GM18517 (cell line): ENCODE results near the gene SLC44A1.

Experiments
- ATAC-seq: cut with Tn5 transposase; IDR thresholded peaks from one replicate; pipeline ENCODE4 v1.9.1; 2021; ENCODE audit warnings: mild to moderate bottlenecking, moderate library complexity; ENCODE audit not compliant: unreplicated experiment

The SLC44A1 gene

DNA sequence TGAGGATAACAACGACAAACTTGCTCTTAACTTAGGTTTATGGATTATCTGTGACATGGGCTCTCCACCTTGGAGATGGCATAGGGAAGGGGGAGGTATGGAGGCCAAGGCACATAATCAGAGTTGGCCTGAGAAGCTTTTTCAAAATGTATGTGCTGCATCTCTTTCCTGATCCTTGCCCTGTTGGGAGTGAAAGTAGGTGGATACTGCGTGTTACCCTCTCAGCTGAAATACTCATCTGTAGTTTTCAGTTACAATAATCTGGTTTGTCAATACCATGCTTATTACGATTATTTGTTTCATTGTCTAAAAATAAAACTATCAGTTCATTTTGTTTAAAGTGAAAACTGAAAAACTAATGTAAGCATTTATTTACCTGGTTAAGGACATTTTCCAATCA, 86.7 kb downstream of the SLC44A1 start:
- ATAC-seq: peak; percentile 35

DNA sequence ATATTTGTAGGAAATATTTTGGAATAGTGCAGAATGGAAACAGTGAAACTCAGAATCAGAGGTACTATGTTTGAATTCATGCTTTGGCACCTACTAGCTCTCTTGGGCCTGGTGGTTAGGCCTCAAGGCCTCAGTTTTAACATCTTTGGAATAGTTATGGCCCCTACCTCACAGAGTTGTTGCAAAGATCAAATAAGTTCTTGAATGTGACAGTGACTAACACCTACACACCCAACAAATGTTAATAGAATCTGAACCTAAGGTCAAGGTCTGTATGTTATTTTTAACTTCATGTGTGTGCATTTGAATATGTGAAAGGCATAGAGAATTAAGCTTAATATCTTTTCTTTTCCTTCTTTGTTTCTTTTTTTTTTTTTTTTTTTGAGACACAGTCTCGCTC, 87.3 kb downstream of the SLC44A1 start:
- no peak for ATAC-seq

DNA sequence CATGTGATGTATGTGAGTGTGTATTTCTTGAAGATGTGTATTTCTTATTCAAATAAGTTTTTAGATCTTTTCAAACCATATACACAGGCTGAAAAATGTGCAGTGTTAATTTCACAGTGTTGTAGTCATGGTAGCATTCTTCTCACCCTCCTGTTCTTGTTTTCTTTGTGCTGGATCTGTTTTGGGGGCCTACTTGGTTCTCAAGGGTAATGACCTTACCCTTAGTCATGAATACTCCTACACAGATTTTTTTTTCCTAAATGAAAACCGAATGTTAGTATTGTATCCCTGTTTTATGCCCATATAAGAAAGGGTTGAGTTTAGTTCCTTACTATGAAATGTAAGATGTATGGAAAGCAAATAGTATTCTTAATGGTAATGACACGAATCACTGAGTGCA, 88.0 kb downstream of the SLC44A1 start:
- ATAC-seq: no peak

DNA sequence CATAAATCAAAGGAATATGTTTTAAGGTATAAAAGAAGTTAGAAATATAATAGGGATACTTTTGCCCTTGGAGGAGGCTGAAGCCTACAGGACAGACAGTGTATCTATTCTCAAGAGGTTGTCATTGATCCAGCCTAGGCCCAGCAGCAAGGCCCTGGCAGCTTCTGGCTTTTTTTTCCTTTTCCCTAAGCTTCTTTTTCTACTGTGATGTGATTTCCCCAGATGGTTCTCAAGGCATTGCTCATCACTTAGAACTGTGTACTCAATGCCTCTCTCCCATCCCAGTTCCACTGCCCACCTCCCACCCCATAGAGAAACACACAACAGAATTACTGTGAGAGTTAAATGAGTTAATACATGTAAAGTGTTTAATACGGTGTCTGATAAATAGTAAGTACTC, 88.6 kb downstream of the SLC44A1 start:
- ATAC-seq: no peak

DNA sequence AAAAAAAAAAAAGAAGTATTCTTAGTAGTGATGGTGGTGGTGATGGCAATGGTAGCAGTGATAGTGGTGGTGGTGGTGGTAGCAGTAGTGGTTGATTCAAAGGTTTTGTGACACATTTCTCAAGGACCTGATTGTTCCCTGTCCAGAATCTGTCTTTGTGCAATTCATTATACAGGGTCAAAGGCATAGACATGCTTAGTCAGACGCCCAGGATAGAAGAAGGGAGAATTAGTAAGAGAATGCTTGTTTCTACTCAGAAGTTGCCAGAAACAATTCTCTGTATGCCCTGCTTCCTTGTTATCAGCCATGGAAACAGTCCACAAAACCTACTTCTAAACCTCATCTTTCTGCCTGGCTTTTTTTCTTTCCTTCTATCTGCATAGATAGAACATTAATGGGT, 89.4 kb downstream of the SLC44A1 start:
- no peak for ATAC-seq

GRCh38 chr9:105338308-105338707, 93.9 kb downstream of the SLC44A1 start:
- ATAC-seq: no peak

- ATAC-seq: no peak
Observed at GRCh38 chr9:105339849-105340248, 95.4 kb downstream of the SLC44A1 start.

DNA sequence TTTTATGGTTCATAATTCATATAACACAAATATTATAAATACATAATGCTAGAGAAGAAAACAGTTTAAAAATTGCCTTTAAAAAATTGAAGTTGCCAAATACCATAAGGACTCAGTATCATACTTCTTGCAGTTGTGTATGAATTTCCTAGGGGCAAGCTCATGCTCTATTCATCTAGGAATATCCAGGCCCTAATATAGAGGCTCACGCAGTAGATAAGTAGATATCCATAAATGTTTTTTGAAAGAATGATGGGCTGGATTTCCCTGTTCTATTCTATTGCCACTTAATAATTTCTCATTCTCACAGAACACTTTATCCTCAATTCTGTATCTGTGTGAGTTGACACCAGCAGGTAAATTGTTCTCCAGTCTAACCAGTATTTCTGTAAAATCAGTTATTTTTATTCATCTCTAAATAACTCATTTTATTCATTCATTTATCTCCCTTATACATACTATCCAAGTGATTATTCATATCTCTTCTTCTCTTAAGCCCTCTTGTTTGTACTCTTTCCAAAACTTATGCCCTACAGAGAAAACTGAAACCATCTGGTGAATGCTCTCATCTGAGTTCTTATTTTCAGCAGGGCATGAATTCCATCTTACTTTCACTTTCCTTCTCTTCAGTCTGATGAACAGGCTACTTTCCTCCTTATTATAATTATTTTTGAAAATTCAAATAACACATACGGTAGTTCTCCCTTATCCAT, 97.1 kb downstream of the SLC44A1 start:
- ATAC-seq: peak; percentile 87

DNA sequence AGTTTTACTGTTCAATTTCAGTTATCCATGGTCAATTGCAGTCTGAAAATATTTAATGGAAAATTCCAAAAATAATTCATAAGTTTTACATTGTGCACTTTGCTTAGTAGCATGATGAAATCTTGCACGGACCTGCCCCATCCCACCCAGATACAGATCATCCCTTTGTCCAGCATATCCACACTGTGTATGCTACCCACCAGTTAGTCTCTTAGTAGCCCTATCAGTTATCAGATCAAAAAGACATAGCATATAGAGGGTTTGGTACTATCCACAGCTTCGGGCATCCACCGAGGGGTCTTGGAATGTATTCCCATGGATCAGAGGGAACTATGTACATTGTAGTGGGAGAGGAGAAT, 97.7 kb downstream of the SLC44A1 start:
- ATAC-seq: no peak

DNA sequence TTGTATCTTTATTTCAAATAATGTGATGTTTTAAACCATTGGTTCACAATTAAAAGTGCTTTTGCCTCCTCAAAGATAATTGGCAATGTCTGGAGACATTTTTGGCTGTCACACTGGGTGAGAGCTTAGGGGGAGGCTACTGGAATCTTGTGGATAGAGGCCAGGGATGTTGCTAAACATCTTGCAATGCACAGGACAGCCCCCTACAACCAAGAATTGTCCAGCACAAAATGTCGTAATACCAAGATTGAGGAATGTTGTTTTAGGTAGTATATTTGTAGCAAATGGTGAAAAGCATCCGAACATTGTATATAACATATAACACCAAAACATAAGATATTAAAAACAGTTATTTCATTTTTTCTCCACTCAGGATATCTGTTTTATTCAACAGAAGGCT, 99.8 kb downstream of the SLC44A1 start:
- ATAC-seq: no peak

- no peak for ATAC-seq
Observed at GRCh38 chr9:105345626-105346025, 101.2 kb downstream of the SLC44A1 start.

DNA sequence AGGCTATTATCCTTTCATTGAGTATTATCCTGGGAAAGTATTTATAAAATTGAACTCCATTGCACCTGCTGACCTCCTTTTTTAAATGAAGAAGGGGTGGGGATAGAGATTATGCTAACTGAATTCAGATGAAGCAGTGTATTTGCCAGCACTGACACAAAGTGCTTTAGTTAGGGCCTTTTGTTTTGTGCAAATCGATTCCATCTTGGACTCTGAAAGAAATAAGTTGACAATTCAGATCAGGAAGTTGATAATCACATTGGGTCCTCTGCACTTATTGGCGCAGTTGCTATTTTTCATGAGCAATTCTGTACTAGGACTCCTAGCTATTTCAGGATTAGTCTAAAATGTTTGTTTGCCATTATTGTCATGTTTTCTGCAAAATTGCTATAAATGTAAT, 101.8 kb downstream of the SLC44A1 start:
- ATAC-seq: no peak

DNA sequence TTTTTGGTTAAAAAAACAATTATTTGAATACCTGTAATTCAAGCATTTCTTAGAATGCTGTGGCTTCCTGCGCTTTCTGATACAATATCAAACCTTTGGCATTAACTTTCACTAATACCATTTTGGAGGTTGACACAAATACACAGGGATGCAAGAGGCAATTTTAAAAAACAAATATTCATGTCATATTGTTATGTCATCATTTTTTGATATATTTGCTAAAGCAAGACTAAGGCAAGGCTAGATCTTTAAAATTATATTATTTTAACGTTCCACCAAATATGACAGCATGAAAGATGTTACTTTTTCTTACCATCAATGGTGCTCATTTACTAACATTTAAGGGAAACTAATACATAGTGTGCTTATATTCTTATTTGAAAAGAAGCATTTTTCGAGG, 110.0 kb downstream of the SLC44A1 start:
- ATAC-seq: no peak

DNA sequence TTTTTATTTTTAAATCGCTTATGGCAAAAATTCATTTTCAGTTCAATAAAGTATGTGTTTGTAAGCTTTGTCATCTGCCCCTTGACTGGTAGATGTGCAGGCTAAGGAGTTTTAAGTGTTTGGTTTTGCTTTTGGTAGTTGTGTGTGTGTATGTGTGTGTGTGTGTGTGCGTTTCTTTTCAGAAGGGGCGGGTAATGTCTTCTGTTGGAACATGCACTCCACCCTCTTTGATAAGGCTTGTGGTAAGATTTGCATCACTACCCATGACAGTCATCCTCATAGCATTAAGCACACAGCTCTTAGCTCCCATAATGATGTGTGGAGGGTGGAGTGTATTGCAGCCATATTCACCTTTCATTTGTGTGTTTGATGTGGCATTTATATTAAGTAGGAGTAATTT, 111.3 kb downstream of the SLC44A1 start:
- peak; percentile 45 for ATAC-seq

DNA sequence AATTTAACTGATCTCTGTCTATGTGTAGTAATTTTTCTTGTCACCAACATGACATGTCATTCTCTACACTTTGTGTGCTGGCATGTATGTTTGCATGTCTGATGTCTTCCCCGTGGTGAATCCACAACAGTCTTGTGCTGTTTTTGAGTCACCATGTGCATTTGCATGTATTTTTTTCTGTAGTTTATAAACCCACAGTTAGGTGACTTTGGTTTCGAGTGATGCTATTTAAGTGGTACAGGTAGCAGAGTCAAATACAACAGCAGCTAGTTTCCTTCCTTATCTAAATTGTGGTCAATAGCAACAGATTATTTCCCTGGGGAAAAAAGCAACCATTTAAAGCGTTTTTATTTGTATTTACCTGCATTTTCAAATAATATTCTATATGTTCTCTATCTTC, 113.5 kb downstream of the SLC44A1 start:
- ATAC-seq: peak; percentile 96

- ATAC-seq: no peak
Observed at GRCh38 chr9:105359892-105360291, 115.4 kb downstream of the SLC44A1 start.

DNA sequence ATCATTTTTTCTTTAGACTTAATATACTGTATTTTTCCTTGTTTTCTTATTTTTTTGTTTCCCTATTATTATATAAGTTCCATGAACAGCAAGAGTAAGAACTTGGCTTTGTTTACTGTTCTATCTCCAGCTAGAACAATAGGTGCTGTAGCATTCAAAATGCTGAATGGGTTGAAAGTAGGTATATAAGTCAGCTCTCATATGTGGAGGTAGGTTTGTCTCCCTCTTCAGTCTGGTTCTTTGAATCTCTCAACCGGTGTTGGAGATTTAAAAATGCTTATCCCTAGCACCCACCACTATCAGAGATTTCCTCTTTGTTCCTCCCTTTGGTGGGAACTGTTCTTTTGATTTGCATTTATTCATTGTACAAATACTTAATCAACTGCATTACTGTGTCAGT, 115.9 kb downstream of the SLC44A1 start:
- ATAC-seq: no peak

DNA sequence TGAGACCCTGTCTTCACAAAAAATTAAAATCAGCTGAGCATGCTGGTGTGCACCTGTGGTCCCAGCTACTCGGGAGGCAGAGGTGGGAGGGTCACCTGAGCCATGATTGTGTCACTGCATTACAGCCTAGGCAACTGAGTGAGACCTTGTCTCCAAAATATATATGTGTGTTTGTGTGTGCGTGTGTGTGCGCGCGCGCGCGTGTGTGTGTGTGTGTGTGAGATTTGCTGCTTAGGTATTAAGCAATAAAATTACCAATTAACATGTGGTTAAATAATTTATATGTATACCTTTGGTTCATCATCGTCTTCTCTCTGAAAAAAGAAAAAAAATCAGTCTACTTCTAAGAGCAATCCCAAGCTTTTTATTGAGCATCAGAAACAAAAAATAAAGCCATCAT, 117.4 kb downstream of the SLC44A1 start:
- no peak for ATAC-seq

GRCh38 chr9:105362470-105362869, 118.0 kb downstream of the SLC44A1 start:
- ATAC-seq: no peak

GRCh38 chr9:105363837-105364236, 119.4 kb downstream of the SLC44A1 start:
- no peak for ATAC-seq

- ATAC-seq: no peak
Observed at GRCh38 chr9:105369911-105370310, 125.5 kb downstream of the SLC44A1 start.

- ATAC-seq: no peak
Observed at GRCh38 chr9:105373723-105374122, 129.3 kb downstream of the SLC44A1 start.

- no peak for ATAC-seq
Observed at GRCh38 chr9:105375323-105375722, 130.9 kb downstream of the SLC44A1 start.
